ENCODE data around the gene IL4. TPM values are rescaled to one million over a fixed set of nuclear protein-coding genes. Genes with fewer than 3 reads are reported as not detected.

Gene IL4
- total and polyA plus RNA-seq, 9 of the 15 experiments (the other 6 are each of a cell fraction or from before 2014, with no cell fraction given): 0.22 to 0.62 TPM; not detected in 7

DNA sequence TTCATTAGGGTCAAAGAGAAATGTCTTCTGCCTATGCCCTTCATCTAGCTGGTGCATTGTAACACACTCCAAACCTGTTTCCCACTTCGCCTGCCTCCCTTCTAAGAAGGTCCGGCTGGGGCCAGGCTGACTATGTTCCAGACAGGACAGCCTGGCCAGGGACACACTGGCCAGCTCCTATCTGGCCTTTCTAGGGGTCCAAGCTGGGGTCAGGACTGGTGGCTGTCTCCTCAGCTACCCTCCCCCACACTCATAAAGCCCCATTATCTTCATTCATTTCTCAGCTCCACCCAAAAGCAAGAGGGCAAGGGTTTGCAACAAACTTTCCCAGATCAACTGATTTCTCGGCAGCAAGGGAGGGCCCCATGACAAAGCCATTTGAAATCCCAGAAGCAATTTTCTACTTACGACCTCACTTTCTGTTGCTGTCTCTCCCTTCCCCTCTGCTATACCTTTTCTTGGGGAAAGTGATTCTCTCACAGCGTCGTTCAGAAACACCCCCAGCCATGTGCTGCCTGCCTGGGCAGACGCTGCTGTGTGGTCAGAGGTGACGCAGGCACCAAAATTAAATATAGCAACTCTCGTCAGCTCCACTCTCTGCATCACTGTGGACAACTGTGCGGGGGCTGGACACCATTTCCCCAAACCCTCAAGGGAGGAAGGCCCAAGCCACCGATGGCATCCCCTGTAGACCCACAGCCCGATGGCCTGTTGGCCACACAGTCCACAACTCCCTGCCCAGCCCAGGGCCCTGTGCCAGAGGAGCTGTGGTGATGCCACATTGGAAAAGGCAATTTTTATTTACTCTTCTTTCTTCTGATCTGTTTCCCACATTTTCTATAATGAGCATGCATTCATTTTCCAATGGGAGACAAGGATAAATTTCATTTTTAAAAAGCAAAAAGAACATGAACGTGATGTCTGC is 9.8 kb upstream of the IL4 start (continued):
- no peak for TF ChIP-seq FOXK2 (conservative IDR thresholded peaks at IDR 0.05 in 1 of 2, IDR thresholded peaks at IDR 0.05 in 1 of 2; ENCODE audit: low read depth in 2 of 2)
- TF ChIP-seq ZNF24 (IDR thresholded peaks at IDR 0.05): peak; percentile 54; the same call in 1 of the 2 replicates
- TF ChIP-seq, protein P1, sequence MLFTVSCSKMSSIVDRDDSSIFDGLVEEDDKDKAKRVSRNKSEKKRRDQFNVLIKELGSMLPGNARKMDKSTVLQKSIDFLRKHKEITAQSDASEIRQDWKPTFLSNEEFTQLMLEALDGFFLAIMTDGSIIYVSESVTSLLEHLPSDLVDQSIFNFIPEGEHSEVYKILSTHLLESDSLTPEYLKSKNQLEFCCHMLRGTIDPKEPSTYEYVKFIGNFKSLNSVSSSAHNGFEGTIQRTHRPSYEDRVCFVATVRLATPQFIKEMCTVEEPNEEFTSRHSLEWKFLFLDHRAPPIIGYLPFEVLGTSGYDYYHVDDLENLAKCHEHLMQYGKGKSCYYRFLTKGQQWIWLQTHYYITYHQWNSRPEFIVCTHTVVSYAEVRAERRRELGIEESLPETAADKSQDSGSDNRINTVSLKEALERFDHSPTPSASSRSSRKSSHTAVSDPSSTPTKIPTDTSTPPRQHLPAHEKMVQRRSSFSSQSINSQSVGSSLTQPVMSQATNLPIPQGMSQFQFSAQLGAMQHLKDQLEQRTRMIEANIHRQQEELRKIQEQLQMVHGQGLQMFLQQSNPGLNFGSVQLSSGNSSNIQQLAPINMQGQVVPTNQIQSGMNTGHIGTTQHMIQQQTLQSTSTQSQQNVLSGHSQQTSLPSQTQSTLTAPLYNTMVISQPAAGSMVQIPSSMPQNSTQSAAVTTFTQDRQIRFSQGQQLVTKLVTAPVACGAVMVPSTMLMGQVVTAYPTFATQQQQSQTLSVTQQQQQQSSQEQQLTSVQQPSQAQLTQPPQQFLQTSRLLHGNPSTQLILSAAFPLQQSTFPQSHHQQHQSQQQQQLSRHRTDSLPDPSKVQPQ (CRISPR knock-in tag; IDR thresholded peaks at IDR 0.05; ENCODE audit: borderline replicate concordance): no peak
- TF ChIP-seq SETDB1 (IDR thresholded peaks at IDR 0.05; ENCODE audit: low read length): no peak
- peak; percentile 88 for TF ChIP-seq DMBX1 (CRISPR knock-in tag; IDR thresholded peaks at IDR 0.05; ENCODE audit: borderline replicate concordance)
- TF ChIP-seq, protein P2, sequence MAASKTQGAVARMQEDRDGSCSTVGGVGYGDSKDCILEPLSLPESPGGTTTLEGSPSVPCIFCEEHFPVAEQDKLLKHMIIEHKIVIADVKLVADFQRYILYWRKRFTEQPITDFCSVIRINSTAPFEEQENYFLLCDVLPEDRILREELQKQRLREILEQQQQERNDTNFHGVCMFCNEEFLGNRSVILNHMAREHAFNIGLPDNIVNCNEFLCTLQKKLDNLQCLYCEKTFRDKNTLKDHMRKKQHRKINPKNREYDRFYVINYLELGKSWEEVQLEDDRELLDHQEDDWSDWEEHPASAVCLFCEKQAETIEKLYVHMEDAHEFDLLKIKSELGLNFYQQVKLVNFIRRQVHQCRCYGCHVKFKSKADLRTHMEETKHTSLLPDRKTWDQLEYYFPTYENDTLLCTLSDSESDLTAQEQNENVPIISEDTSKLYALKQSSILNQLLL (CRISPR knock-in tag; IDR thresholded peaks at IDR 0.05; ENCODE audit: borderline replicate concordance): no peak
- TF ChIP-seq, protein P3, sequence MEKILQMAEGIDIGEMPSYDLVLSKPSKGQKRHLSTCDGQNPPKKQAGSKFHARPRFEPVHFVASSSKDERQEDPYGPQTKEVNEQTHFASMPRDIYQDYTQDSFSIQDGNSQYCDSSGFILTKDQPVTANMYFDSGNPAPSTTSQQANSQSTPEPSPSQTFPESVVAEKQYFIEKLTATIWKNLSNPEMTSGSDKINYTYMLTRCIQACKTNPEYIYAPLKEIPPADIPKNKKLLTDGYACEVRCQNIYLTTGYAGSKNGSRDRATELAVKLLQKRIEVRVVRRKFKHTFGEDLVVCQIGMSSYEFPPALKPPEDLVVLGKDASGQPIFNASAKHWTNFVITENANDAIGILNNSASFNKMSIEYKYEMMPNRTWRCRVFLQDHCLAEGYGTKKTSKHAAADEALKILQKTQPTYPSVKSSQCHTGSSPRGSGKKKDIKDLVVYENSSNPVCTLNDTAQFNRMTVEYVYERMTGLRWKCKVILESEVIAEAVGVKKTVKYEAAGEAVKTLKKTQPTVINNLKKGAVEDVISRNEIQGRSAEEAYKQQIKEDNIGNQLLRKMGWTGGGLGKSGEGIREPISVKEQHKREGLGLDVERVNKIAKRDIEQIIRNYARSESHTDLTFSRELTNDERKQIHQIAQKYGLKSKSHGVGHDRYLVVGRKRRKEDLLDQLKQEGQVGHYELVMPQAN (IDR thresholded peaks at IDR 0.05; ENCODE audit: borderline replicate concordance): no peak
- TF ChIP-seq TCF7 (IDR thresholded peaks at IDR 0.05; ENCODE audit: borderline replicate concordance): no peak
- TF ChIP-seq, protein P4, sequence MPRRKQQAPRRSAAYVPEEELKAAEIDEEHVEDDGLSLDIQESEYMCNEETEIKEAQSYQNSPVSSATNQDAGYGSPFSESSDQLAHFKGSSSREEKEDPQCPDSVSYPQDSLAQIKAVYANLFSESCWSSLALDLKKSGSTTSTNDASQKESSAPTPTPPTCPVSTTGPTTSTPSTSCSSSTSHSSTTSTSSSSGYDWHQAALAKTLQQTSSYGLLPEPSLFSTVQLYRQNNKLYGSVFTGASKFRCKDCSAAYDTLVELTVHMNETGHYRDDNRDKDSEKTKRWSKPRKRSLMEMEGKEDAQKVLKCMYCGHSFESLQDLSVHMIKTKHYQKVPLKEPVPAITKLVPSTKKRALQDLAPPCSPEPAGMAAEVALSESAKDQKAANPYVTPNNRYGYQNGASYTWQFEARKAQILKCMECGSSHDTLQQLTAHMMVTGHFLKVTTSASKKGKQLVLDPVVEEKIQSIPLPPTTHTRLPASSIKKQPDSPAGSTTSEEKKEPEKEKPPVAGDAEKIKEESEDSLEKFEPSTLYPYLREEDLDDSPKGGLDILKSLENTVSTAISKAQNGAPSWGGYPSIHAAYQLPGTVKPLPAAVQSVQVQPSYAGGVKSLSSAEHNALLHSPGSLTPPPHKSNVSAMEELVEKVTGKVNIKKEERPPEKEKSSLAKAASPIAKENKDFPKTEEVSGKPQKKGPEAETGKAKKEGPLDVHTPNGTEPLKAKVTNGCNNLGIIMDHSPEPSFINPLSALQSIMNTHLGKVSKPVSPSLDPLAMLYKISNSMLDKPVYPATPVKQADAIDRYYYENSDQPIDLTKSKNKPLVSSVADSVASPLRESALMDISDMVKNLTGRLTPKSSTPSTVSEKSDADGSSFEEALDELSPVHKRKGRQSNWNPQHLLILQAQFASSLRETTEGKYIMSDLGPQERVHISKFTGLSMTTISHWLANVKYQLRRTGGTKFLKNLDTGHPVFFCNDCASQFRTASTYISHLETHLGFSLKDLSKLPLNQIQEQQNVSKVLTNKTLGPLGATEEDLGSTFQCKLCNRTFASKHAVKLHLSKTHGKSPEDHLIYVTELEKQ (CRISPR knock-in tag; IDR thresholded peaks at IDR 0.05): 0 out of 2 replicates have a peak, but pooled peaks have one; percentile 45
- TF ChIP-seq, protein P5, sequence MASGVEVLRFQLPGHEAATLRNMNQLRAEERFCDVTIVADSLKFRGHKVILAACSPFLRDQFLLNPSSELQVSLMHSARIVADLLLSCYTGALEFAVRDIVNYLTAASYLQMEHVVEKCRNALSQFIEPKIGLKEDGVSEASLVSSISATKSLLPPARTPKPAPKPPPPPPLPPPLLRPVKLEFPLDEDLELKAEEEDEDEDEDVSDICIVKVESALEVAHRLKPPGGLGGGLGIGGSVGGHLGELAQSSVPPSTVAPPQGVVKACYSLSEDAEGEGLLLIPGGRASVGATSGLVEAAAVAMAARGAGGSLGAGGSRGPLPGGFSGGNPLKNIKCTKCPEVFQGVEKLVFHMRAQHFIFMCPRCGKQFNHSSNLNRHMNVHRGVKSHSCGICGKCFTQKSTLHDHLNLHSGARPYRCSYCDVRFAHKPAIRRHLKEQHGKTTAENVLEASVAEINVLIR (CRISPR knock-in tag; IDR thresholded peaks at IDR 0.05): peak; percentile 71

Data from K562 (cell line).